Epidermal melanocyte (primary cell): ENCODE measurements around the gene RETREG1.

Experiments
- DNase-seq: peaks from one replicate; pipeline ENCODE4 v3.0.0; 2011; ENCODE audit warnings: low spot score; ENCODE audit not compliant: insufficient read length

Gene RETREG1

GRCh38 chr5:16528382-16529110 is 88.3 kb downstream of the RETREG1 start:
- no peak for DNase-seq

DNA sequence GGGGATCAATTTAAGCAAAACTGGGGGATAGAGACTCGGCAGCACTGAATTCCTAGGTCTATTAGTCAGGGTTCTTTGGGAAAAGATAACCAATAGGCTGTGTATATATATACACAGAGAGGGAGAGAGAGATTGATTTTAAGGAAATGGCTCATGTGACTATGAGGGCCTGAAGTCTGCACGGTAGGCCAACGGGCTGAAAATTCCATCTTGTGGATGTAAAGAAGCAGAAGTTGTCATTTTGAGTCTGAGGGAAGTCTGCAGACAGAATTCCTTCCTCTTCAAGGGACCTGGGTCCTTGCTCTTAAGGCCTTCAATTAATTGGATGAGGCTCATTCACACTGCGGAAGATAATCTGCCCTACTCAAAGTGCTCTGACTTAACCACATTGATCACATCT is 91.1 kb downstream of the RETREG1 start:
- DNase-seq: no peak

- no peak for DNase-seq
These were observed 92.5 kb downstream of the RETREG1 start for GRCh38 chr5:16524286-16524685.

DNA sequence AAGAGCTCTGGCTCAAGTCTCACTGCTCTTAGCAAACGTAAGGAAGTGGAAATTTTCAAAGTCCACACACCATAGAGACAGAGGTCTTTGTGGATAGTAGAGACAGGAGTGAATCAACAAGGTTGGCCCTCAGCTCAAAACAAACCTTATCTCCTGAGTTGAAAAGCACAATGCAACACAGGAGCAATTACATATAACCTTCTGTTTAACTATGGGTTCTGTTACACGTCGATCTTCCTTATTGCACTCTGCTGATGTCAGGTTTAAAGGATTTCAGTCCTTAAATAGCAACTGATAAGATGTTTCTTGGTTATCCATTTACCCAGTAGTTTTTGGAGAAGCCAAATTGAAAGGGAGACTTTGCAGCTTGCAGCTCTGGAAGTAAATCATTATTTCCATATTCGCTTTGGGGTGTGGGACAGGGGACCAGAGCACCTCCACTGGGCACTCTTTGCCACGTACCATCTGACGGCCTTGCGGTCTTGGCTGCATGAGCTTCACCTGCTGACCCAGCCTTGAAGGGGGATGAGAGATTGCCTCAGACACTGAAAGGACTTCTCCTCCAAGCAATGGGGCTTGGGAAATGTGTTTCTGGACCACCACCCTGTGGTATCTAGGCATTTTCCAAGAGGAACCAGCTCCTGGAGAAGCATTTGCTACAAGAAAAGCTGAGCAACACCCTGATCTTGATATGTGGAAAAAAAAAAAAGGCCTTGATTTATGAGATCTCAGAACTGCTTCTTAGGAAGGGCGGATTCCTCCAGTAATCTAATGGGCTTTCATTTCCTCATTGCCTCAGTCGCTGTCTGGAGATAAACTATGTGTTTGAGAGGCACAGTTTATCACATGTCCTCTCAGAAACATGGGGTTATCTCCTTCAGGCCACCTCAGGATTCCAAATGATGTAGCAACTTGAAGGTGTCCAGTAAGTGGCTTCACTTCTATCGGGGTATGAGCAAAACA is 95.0 kb downstream of the RETREG1 start:
- no peak for DNase-seq

DNA sequence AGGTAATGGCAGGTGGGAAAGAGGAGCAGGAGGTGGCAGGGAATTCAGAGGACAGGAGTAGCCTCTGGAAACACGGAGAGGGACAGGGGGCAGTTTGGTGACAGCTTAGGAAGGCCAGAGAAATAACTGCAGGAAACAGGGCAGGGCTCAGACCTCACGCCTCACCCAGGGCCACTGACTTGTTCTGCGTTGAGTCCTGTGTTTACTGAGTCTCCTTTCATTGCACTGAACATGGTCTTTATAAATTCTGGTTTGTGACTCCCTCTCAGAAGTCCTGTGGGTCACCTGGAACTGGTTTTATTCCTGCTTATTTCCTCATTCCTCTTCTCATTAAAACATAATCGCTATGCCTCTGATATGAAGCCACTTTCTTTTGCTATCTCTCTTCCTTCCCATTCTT is 96.0 kb downstream of the RETREG1 start:
- no peak for DNase-seq

DNA sequence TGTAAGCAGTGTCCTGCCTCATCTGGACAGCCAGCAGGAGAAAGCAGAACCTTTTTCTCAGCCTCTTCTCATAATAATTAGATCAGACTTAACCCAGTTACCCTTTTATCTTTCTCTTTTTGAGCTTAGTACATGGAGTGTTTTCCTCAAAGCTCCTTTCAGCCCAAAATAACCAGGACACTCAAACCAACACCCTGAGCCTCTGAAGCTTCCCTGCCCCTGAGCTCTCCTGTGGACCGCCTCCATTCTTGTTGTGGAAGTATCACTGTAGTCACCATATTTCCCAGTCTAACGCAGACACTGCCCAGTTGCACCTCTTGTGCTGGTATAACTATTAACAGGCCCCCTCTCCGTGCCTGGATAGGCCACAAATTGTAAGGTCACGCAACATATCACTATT is 97.4 kb downstream of the RETREG1 start:
- no peak for DNase-seq

DNA sequence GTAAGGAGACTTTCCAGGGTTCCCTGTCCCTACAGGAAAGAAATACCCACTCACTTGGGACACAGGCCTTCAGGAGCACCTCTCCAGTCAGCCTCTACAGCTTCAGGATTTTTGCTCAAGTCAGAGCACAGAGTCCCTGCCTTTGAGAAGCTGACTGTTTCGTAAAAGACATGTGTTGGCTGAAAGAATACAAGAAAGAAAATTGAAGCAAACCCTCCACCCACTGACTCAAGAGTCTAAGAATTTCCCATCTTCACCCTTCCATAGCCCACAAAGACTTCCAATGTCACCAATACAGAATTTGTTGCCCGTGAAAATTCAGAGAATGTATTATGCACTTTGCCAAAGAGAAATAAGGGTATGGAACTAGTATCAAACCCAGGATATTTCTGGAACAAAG is 98.2 kb downstream of the RETREG1 start:
- no peak for DNase-seq

- DNase-seq: no peak
These were observed 101.3 kb downstream of the RETREG1 start for GRCh38 chr5:16515532-16515931.

- DNase-seq: no peak
These were observed 106.7 kb downstream of the RETREG1 start for GRCh38 chr5:16510098-16510497.

GRCh38 chr5:16508730-16509531 is 107.9 kb downstream of the RETREG1 start:
- no peak for DNase-seq

GRCh38 chr5:16507716-16508115 is 109.1 kb downstream of the RETREG1 start:
- no peak for DNase-seq

DNA sequence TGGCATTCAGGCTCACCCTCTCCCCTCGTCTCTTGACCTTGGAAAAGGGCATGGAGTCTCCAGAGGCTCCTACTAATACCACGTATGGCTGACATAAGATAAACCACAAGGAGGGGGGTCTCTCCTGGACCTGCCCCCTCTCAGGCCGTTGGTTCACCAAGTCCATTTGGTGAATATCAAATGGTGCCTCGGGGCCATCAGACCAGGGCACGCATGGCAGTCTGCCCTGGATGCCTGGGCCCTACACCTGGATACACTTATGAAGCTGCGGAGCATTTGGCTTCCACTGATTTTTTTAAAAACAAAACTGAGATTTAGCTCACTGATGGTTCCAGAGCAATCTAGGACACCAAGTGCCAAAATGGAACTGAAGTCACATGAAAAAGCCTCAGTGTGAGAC is 110.9 kb downstream of the RETREG1 start:
- no peak for DNase-seq

DNA sequence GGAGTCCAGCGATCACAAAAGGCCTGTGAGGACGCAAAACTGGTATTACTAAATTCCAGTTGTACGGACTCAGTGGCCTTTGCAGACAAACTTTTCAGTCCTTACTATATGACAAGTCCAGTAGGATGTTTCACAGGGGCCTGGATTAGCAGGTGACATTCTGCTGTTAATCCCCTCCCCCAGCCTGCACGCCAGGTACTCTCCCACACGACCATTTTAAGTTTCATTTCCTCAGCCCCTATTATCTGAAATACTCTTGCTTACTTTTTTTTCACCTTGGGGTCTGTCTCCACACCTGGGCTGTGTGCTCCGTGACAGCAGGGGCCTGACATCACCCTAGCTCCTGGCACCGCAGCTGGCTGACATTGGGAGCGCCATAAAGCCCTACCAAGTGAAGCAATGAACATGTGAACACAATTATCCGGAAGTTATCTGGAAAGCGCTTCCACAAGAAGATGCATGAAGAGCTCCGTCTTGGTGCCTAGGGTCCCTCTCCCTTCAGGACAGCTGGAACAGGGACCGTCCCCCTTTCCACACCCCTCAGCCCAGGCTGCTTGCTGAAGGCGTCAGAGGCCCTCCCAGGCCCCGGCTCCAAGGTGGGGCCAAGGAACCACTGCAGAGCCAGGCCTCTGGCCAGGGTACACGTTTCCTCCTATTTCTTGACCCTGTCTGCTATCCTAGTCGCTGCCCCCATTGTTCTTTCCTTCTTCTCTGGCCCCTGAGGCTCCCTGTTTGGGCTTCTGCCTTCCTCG is 111.5 kb downstream of the RETREG1 start:
- no peak for DNase-seq

DNA sequence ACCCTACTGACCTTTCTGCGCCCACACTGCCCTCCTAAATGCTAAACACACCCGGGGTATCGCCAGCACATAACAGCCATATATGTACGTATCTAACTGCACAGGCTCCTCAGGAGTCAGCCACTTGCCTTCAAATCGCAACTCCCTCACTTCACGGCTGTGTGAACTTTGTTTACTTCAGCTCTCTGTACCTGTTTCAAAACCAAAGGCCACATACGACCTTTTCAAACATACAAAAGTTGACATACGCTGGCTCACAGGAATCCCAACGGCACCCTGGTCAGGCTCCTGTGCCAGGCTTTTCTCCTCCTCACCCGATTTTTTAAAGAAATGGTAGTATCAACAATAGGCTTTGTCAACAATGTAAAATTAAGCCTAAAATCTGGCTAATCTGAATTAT is 112.2 kb downstream of the RETREG1 start:
- DNase-seq: no peak

DNA sequence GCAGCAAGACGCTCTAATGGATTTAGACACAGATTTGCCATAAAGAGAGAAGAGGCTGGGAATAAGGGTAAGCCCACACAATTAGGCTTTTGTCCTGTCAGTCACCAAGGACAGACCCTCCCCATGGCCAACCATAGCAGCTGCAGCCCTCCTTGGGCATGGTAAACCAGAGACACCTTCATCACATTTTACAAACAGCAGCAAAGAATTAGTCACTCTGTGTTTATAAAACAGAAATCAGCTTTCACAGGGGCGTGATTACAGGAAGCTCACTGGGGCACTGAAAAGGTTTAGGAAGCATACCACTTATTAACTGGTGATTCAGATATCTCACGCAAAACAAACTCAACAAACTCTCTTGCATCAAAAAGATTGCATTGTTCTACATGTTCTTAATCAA is 113.9 kb downstream of the RETREG1 start:
- no peak for DNase-seq

- DNase-seq: no peak
These were observed 116.8 kb downstream of the RETREG1 start for GRCh38 chr5:16500024-16500423.

DNA sequence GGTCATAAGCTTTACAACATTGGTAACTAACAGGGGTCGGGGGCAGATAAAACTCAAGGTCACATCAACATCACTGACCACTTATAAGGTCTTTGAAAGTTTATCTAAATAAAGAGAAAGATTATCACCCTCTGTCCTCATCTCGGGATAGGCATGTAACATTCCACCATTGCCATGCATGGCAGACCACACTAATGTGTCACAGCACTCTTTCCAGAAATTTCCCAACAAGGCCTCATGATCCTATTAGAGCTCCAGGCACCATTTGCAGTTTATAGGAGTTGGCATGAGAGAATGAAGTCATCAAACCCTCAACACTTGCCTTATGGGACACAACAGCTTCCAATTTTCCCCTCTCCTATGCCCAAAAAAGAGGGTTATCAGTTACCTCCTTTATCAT is 119.3 kb downstream of the RETREG1 start:
- no peak for DNase-seq

DNA sequence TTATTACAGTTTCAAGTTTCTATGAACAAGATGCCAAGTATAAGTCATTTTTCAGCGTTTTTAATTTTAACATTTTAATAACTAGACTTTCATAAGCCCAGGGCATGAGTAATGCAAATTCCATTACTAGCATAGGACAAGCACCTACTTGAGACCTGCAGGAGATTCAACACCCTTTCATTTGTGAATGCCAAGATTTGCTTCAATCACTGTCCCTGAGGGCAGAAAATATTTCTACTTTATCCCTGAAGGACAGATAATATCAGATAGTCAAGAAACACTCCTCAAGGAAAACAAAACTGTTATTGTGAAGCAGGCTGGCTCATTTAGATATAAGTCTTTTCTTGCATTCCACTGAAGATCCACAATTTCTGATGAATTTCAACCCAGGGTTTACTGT is 123.5 kb downstream of the RETREG1 start:
- no peak for DNase-seq

GRCh38 chr5:16492398-16493140 is 124.2 kb downstream of the RETREG1 start:
- no peak for DNase-seq

DNA sequence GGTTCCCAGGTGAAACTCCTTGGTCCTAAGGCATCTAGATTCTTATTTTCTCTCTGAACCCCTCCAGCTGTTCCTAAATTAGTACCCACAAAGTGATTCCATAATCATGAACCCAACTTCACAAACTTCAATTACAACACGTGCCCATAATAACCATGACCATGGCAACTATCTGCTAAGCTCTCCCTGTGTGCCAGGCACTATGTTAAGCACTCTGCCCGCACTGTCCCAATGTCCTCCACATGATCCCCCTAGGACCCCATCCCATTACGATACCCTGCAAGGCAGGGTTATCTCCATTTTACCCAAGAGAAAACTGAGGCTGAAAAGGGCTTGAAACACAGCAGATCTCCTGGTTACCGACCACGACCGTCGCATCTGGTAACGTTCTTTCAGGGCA is 125.9 kb downstream of the RETREG1 start:
- no peak for DNase-seq
